ENCODE results near the gene CYSRT1. TPM values are rescaled to one million over a fixed set of nuclear protein-coding genes. Genes with fewer than 3 reads are reported as not detected.

The CYSRT1 gene
- polyA plus RNA-seq, 1 of the 3 experiments (the other 2 are of a cell fraction): 2.1 TPM

GRCh38 chr9:137205126-137206069 is 19.6 kb upstream of the CYSRT1 start, which contains the start of the genes NDOR1 and TMEM203 (continued):
- TF ChIP-seq, protein P1, sequence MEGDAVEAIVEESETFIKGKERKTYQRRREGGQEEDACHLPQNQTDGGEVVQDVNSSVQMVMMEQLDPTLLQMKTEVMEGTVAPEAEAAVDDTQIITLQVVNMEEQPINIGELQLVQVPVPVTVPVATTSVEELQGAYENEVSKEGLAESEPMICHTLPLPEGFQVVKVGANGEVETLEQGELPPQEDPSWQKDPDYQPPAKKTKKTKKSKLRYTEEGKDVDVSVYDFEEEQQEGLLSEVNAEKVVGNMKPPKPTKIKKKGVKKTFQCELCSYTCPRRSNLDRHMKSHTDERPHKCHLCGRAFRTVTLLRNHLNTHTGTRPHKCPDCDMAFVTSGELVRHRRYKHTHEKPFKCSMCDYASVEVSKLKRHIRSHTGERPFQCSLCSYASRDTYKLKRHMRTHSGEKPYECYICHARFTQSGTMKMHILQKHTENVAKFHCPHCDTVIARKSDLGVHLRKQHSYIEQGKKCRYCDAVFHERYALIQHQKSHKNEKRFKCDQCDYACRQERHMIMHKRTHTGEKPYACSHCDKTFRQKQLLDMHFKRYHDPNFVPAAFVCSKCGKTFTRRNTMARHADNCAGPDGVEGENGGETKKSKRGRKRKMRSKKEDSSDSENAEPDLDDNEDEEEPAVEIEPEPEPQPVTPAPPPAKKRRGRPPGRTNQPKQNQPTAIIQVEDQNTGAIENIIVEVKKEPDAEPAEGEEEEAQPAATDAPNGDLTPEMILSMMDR (IDR thresholded peaks at IDR 0.05): no peak
- no peak for TF ChIP-seq JUND (IDR thresholded peaks at IDR 0.05)
- no peak for TF ChIP-seq RXRA (IDR thresholded peaks at IDR 0.05; ENCODE audit: borderline replicate concordance, low read depth)
- no peak for TF ChIP-seq NRF1 (IDR thresholded peaks at IDR 0.05; ENCODE audit: low read depth, low read length)
- TF ChIP-seq FOXJ3 (CRISPR knock-in tag; IDR thresholded peaks at IDR 0.05): no peak
- TF ChIP-seq NFIC (IDR thresholded peaks at IDR 0.05; ENCODE audit: borderline replicate concordance): no peak
- no peak for TF ChIP-seq ZBTB33 (IDR thresholded peaks at IDR 0.05; ENCODE audit: borderline replicate concordance, low read depth)
- TF ChIP-seq SIN3A (IDR thresholded peaks at IDR 0.05; ENCODE audit: borderline replicate concordance, low read depth, low read length): peak; percentile 81; the same call in 1 of the 2 replicates
- no peak for TF ChIP-seq FOSL2 (IDR thresholded peaks at IDR 0.05; ENCODE audit: borderline replicate concordance, low read depth)

DNA sequence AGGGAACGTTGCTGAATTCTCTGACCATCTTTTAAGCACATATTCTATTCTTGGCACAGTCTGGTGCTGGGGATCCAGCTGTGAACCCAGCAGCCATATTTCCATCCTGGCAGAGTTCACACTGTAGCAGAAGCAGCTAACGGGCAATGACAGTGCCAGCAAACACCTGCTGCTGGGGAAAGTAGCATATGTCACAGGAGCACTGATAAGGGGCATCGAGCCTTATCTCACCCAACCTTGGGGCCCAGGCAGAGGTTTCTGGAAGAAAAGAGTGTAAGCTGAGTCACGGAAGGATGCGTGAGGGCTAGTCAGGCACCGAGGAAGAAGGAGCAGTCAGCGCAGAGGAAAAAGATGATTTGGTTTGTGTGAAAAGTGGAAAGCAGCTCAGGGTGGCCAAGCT is 18.4 kb upstream of the CYSRT1 start:
- Histone ChIP-seq H3K36me3 (replicated peaks in 1 of 2; ENCODE audit: control insufficient read depth in 1 of 2, insufficient read depth in 2 of 2, low read length in 1 of 2) (no peaks in the 10 kb centered on the region), H3K4me3 (ENCODE audit: low read depth in 2 of 2, low read length in 1 of 2) (peak overlapping the region; percentile 87 to 100), H3K27ac (ENCODE audit: low read depth in 2 of 2, low read length in 1 of 2) (no peak overlapping the region), H3K9ac (peak overlapping the region; percentile 99), H3K79me2 (ENCODE audit: insufficient read depth) (peaks cover 64% of the 10 kb centered on the region), H3F3A (replicated peaks; ENCODE audit: insufficient read depth) (peaks cover 9% of the 10 kb centered on the region), H3K9me3 (no peaks in the 10 kb centered on the region), H3K4me1 (ENCODE audit: control insufficient read depth in 1 of 2, insufficient read depth in 2 of 2, low read depth in 1 of 2, low read length in 1 of 2) (peaks cover 11 to 32% of the 10 kb centered on the region in 2 experiments), H4K20me1 (ENCODE audit: insufficient read depth) (no peaks in the 10 kb centered on the region), H2AFZ (ENCODE audit: low read depth) (no peak overlapping the region), H3K9me2 (no peaks in the 10 kb centered on the region), H3K4me2 (peak overlapping the region; percentile 100), H3K27me3 (ENCODE audit: insufficient read depth) (no peaks in the 10 kb centered on the region)
- ChIA-PET CTCF (interaction anchor here (0.6 to 1.4 kb wide), 4 partner anchors 10 to 239 kb away, joined by 3 to 6 read pairs (median 4); partner anchors contain the start of genes ANAPC2, RNF224 and SSNA1), POLR2A (interaction anchor here (1.4 kb wide), 1 partner anchor 18 kb away, joined by 3 read pairs; the partner anchor contains the start of genes ANAPC2 and SSNA1)
- WGBS (ENCODE audit: low lambda C conversion rate): 62% methylated on average over 7 of the region's 7 CpGs
- no peak for TF ChIP-seq GABPA (IDR thresholded peaks at IDR 0.05; ENCODE audit: low read depth)
- no peak for TF ChIP-seq SIN3A (IDR thresholded peaks at IDR 0.05; ENCODE audit: borderline replicate concordance, low read depth, low read length)
- no peak for TF ChIP-seq CHD2 (IDR thresholded peaks at IDR 0.05; ENCODE audit: low read length, partially characterized antibody)
- TF ChIP-seq, protein P2, sequence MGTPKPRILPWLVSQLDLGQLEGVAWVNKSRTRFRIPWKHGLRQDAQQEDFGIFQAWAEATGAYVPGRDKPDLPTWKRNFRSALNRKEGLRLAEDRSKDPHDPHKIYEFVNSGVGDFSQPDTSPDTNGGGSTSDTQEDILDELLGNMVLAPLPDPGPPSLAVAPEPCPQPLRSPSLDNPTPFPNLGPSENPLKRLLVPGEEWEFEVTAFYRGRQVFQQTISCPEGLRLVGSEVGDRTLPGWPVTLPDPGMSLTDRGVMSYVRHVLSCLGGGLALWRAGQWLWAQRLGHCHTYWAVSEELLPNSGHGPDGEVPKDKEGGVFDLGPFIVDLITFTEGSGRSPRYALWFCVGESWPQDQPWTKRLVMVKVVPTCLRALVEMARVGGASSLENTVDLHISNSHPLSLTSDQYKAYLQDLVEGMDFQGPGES (IDR thresholded peaks at IDR 0.05; ENCODE audit: low read depth, low read length): no peak
- no peak for TF ChIP-seq MEF2A (IDR thresholded peaks at IDR 0.05; ENCODE audit: borderline replicate concordance, low read depth)
- no peak for TF ChIP-seq SMC3 (IDR thresholded peaks at IDR 0.05; ENCODE audit: low read depth, low read length)
- no peak for TF ChIP-seq FOSL2 (IDR thresholded peaks at IDR 0.05; ENCODE audit: borderline replicate concordance, low read depth)
- no peak for TF ChIP-seq RAD21 (IDR thresholded peaks at IDR 0.05; ENCODE audit: low read length)
- TF ChIP-seq JUND (IDR thresholded peaks at IDR 0.05): no peak
- TF ChIP-seq, protein P1 (IDR thresholded peaks at IDR 0.05): no peak
- DNase-seq: no peak
